Endothelial cell of umbilical vein (primary cell): ENCODE results near the gene TRAPPC2L. TPM values are rescaled to one million over a fixed set of nuclear protein-coding genes. Genes with fewer than 3 reads are reported as not detected.

Source experiments
- BruUV-seq: library from RNA; stranded (reverse); fragments of 400-500 nt; replicated peaks from 2 replicates; lab custom pipeline; 2021; lab: Mats Ljungman, UMichigan
- CTCF ChIA-PET: fragments of 300-600, 350-600 bp; sonication (Branson Sonifier 250); formaldehyde crosslinking; loops from one replicate; lab custom pipeline; 2021; ENCODE audit warnings: antibody characterized with exemption, inconsistent platforms; lab: Charles Lee
- POLR2A ChIA-PET: fragments of 300-600, 350-600 bp; sonication (Branson Sonifier 250); formaldehyde crosslinking; loops from one replicate; lab custom pipeline; 2021; ENCODE audit warnings: antibody characterized with exemption, inconsistent platforms; lab: Charles Lee
- DNase-seq: peaks from one replicate; pipeline ENCODE4 v3.0.0-alpha.2; 2011; ENCODE audit warnings: low read depth, low spot score
- FAIRE-seq: peaks from 2 replicates; lab custom pipeline; 2011; peaks lifted over from hg19 to GRCh38; lab: Jason Lieb, UNC
- H2AFZ ChIP-seq: 2 replicates; pipeline ENCODE4 v1.6.0; 2012; ENCODE audit warnings: low read depth, low read length, control low read depth, inconsistent platforms
- H3K27ac ChIP-seq: 2 replicates; pipeline ENCODE4 v1.5.1; 2011; ENCODE audit warnings: low read depth, mild to moderate bottlenecking, control low read depth, low read length, moderate library complexity; ENCODE audit not compliant: insufficient read depth
- H3K27me3 ChIP-seq, 2 experiments: 2 replicates each; pipeline versions ENCODE4 v1.6.0 to v1.6.1; 2011; ENCODE audit warnings: low read length in 2 of 2, mixed read lengths in 1 of 2; ENCODE audit not compliant: control insufficient read depth in 2 of 2, insufficient read depth in 2 of 2
- H3K36me3 ChIP-seq, 2 experiments: 2 replicates in 1 of 2; 3 replicates in 1 of 2; pipeline ENCODE4 v1.5.1; 2011; ENCODE audit warnings: low read length in 2 of 2, mild to moderate bottlenecking in 1 of 2, moderate library complexity in 1 of 2; ENCODE audit not compliant: control insufficient read depth in 2 of 2, insufficient read depth in 2 of 2; ENCODE audit errors: extremely low read depth in 1 of 2
- H3K4me1 ChIP-seq: 3 replicates; pipeline ENCODE4 v1.5.1; 2011; ENCODE audit warnings: mild to moderate bottlenecking, low read length; ENCODE audit not compliant: control insufficient read depth, insufficient read depth; ENCODE audit errors: extremely low read depth
- H3K4me2 ChIP-seq: 2 replicates; pipeline ENCODE4 v1.6.1; 2011; ENCODE audit warnings: low read length, control low read depth, mixed read lengths; ENCODE audit not compliant: insufficient read depth
- H3K4me3 ChIP-seq, 3 experiments: fragments of 200-600 bp in 1 of 3; sonication (generic), shearing (Covaris generic) in 1 of 3; replicated peaks in 1 of 3; 2 replicates each; pipeline ENCODE4 v1.5.1; 2011 to 2016; ENCODE audit warnings: control low read depth in 3 of 3, low read length in 3 of 3, mild to moderate bottlenecking in 2 of 3, inconsistent platforms in 1 of 3, low read depth in 1 of 3, moderate library complexity in 1 of 3; ENCODE audit not compliant: insufficient read depth in 1 of 3
- H3K79me2 ChIP-seq: 2 replicates; pipeline ENCODE4 v1.6.0; 2012; ENCODE audit warnings: low read length, inconsistent platforms; ENCODE audit not compliant: control insufficient read depth, insufficient read depth
- H3K9ac ChIP-seq: replicated peaks from 2 replicates; pipeline ENCODE3; 2011; ENCODE audit warnings: low read length, control low read depth; ENCODE audit not compliant: insufficient read depth; ENCODE audit errors: extremely low read depth
- H3K9me1 ChIP-seq: replicated peaks from 3 replicates; pipeline ENCODE4 v1.6.0; 2011; ENCODE audit warnings: mild to moderate bottlenecking, low read length; ENCODE audit not compliant: control insufficient read depth, insufficient read depth; ENCODE audit errors: extremely low read depth
- H3K9me3 ChIP-seq: replicated peaks from 2 replicates; pipeline ENCODE4 v1.5.1; 2012; ENCODE audit warnings: low read length, inconsistent platforms; ENCODE audit not compliant: control insufficient read depth, insufficient read depth
- H4K20me1 ChIP-seq: replicated peaks from 2 replicates; pipeline ENCODE3; 2011; ENCODE audit warnings: mild to moderate bottlenecking, low read length; ENCODE audit not compliant: control insufficient read depth, insufficient read depth; ENCODE audit errors: extremely low read depth
- EZH2 ChIP-seq: IDR thresholded peaks from 2 replicates; pipeline ENCODE4 v1.6.1; 2012; ENCODE audit warnings: borderline replicate concordance, low read depth, mild to moderate bottlenecking, moderate library complexity, low read length, inconsistent platforms; ENCODE audit not compliant: severe bottlenecking
- FOS ChIP-seq: IDR thresholded peaks from 2 replicates; pipeline ENCODE4 v1.6.1; 2011; ENCODE audit warnings: mild to moderate bottlenecking, low read length, moderate library complexity, borderline replicate concordance; ENCODE audit not compliant: insufficient read depth
- GATA2 ChIP-seq: IDR thresholded peaks from 2 replicates; pipeline ENCODE4 v1.7.0; 2011; ENCODE audit warnings: low read depth, mild to moderate bottlenecking, moderate library complexity, mixed read lengths, low read length; ENCODE audit not compliant: insufficient read length, insufficient read depth
- JUN ChIP-seq: IDR thresholded peaks from 2 replicates; pipeline ENCODE4 v1.6.1; 2011; ENCODE audit warnings: borderline replicate concordance, low read depth; ENCODE audit not compliant: insufficient read length, insufficient read depth
- MYC ChIP-seq: IDR thresholded peaks from one replicate; pipeline ENCODE4 v1.6.1; 2011; ENCODE audit warnings: mild to moderate bottlenecking, low read depth, low read length
- POLR2A ChIP-seq: IDR thresholded peaks from 2 replicates; pipeline ENCODE4 v1.6.1; 2012; ENCODE audit warnings: low read depth, mild to moderate bottlenecking, control low read depth, low read length
- POLR2AphosphoS5 ChIP-seq: IDR thresholded peaks from 2 replicates; pipeline ENCODE4 v1.6.1; 2012; ENCODE audit warnings: low read depth, mild to moderate bottlenecking, control low read depth, low read length, moderate library complexity; ENCODE audit not compliant: insufficient read depth
- dilution Hi-C: fragments of 300-500 bp; cut with MboI; formaldehyde crosslinking; loops from one replicate; pipeline ENCODE4 v1.15.0; 2019; ENCODE audit warnings: low sequenced_read_pairs; ENCODE audit not compliant: extremely low pct_ligation_motif_present
- intact Hi-C: fragments of 100-400 bp; cut with micrococcal nuclease; formaldehyde crosslinking; loops from one replicate; pipeline ENCODE4 v1.10.0; 2022
- polyA plus RNA-seq, 4 experiments: library from polyadenylated mRNA; depleted of rRNA in 3 of 4; stranded (reverse) in 3 of 4; unstranded in 1 of 4; fragments of >200 nt; gene quantifications; 2 replicates each; pipeline versions ENCODE4 v1.2.1 to v1.2.3, GENCODE V29; 2011 to 2012; ENCODE audit warnings: missing spikeins in 1 of 4
- total RNA-seq: library from RNA; stranded (reverse); gene quantifications from 2 replicates; pipeline ENCODE4 v1.2.3, GENCODE V29; 2021
- TF ChIP-seq, protein P1 (sequence below), 2 donors: IDR thresholded peaks; 1 replicate in 1 of 2; 2 replicates in 1 of 2; pipeline ENCODE4 v1.5.1; 2011; ENCODE audit warnings: low read length in 2 of 2, mild to moderate bottlenecking in 2 of 2, moderate library complexity in 2 of 2, control low read depth in 1 of 2, inconsistent platforms in 1 of 2, low read depth in 1 of 2; ENCODE audit not compliant: insufficient read depth in 1 of 2; ENCODE audit errors: extremely low read depth in 1 of 2
- TF ChIP-seq, protein P2 (sequence below): IDR thresholded peaks from 2 replicates; pipeline ENCODE4 v1.6.1; 2011; ENCODE audit not compliant: insufficient read depth, insufficient read length

Gene TRAPPC2L
- total and polyA plus RNA-seq, 2 donors (not counting 3 experiments of a cell fraction or from before 2014, with no cell fraction given) = 61.9 to 131 TPM

DNA sequence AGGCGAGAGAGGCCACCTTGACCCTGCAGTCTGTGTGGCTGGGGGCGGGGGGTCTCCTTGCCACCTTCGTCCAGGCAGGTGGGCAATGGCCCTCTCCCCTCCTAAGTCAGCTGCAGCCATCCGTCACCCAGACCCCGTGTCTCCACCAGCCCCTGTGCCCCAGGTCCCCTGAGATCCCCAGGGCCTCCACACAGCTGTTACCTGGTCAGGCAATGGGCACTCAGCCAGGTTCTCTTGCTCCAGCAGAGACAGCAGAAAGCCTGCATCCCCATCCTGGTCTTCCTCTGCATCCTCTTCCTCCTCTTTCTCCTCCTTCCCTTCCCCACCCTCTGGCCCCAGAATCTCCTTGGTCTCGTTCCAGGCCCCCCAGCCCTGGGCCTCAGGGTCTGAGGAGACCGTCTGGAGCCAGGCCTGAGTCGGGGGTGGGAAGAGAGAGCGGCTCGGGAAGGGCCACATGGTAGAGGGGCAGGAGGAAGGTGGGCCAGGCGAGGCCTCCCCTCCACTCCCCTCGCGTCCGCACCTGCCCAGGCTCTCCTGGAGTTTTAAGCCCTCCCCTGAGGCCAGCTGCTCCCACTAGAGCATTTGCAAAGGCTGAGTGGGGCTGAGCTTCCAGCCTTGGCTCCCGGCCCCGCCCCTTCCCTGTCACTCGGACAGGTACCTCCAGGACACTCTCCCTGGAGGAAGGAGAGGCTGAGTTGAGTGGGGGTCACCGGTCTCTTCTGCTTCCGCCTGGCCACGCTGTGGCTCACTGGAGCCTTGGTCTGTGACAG, 9.4 kb downstream of the TRAPPC2L start, which contains the start of gene PABPN1L:
TSS of gene PABPN1L (minus strand) at position 510 of the 770 bp plus-strand sequence. CDS start at position 456, 54 bp downstream.
- Histone ChIP-seq H3K4me2 (no peak within 1 kb of the TSS), H3K36me3 (peaks cover 0 to 8% of the 10 kb centered on the region in 2 experiments), H3K27ac (no peak within 1 kb of the TSS), H3K4me3 (no peak within 1 kb of the TSS), H3K9me3 (no peaks in the 10 kb centered on the region), H3K79me2 (no peaks in the 10 kb centered on the region), H3K4me1 (no peaks in the 10 kb centered on the region), H3K9ac (no peak within 1 kb of the TSS), H3K9me1 (no peaks in the 10 kb centered on the region), H4K20me1 (no peaks in the 10 kb centered on the region), H3K27me3 (no peaks in the 10 kb centered on the region), H2AFZ (no peak within 1 kb of the TSS)
- no peak for FAIRE-seq
- POLR2A ChIA-PET = no interaction called here
- TF ChIP-seq POLR2AphosphoS5 = no peak
- TF ChIP-seq POLR2A = no peak
- TF ChIP-seq EZH2 = no peak
- TF ChIP-seq, protein P1, sequence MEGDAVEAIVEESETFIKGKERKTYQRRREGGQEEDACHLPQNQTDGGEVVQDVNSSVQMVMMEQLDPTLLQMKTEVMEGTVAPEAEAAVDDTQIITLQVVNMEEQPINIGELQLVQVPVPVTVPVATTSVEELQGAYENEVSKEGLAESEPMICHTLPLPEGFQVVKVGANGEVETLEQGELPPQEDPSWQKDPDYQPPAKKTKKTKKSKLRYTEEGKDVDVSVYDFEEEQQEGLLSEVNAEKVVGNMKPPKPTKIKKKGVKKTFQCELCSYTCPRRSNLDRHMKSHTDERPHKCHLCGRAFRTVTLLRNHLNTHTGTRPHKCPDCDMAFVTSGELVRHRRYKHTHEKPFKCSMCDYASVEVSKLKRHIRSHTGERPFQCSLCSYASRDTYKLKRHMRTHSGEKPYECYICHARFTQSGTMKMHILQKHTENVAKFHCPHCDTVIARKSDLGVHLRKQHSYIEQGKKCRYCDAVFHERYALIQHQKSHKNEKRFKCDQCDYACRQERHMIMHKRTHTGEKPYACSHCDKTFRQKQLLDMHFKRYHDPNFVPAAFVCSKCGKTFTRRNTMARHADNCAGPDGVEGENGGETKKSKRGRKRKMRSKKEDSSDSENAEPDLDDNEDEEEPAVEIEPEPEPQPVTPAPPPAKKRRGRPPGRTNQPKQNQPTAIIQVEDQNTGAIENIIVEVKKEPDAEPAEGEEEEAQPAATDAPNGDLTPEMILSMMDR (IDR thresholded peaks at IDR 0.05; ENCODE audit: extremely low read depth in 1 of 2, insufficient read depth in 1 of 2, low read depth in 1 of 2, low read length in 2 of 2) = no peak
- no peak for TF ChIP-seq JUN
- TF ChIP-seq, protein P2, sequence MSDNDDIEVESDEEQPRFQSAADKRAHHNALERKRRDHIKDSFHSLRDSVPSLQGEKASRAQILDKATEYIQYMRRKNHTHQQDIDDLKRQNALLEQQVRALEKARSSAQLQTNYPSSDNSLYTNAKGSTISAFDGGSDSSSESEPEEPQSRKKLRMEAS = no peak
- no peak for TF ChIP-seq FOS
- no peak for TF ChIP-seq GATA2
- TF ChIP-seq MYC = no peak
- dilution Hi-C loops (no loop called here), intact Hi-C loops (no loop called here)
- no TSS peak for BruUV-seq
- CTCF ChIA-PET = interaction anchor here (1.0 kb wide), 1 partner anchor 9 kb away, joined by 3 read pairs; no protein-coding TSS in a partner anchor
- DNase-seq = no peak
